ENCODE results near the gene NUAK1.

DNA sequence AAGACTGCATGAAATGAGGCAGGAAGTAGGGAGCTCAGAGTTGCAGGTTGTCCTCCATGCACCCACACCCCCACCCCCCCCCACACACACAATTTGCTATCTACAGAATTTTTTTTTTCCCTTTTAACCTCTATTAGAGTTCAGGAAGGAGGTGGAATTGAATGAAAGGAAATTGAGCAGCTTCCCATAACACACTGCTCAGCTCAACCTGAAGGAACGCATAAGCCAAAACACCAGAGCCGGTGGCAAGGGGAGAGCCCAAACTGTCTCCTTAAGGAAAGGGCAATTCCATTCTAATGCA lies 74.1 kb downstream of the NUAK1 start:
- TF ChIP-seq, protein P1, sequence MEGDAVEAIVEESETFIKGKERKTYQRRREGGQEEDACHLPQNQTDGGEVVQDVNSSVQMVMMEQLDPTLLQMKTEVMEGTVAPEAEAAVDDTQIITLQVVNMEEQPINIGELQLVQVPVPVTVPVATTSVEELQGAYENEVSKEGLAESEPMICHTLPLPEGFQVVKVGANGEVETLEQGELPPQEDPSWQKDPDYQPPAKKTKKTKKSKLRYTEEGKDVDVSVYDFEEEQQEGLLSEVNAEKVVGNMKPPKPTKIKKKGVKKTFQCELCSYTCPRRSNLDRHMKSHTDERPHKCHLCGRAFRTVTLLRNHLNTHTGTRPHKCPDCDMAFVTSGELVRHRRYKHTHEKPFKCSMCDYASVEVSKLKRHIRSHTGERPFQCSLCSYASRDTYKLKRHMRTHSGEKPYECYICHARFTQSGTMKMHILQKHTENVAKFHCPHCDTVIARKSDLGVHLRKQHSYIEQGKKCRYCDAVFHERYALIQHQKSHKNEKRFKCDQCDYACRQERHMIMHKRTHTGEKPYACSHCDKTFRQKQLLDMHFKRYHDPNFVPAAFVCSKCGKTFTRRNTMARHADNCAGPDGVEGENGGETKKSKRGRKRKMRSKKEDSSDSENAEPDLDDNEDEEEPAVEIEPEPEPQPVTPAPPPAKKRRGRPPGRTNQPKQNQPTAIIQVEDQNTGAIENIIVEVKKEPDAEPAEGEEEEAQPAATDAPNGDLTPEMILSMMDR (IDR thresholded peaks at IDR 0.05), result no peak
- TF ChIP-seq POLR2A (IDR thresholded peaks at IDR 0.05) (no peak), EP300 (IDR thresholded peaks at IDR 0.05) (no peak)
